Measurements from ENCODE around the gene YWHAE. TPM values are rescaled to one million over a fixed set of nuclear protein-coding genes. Genes with fewer than 3 reads are reported as not detected.

YWHAE gene
- polyA plus RNA-seq, 2 donors: 246 to 324 TPM

GRCh38 chr17:1377334-1377733 lies 22.7 kb downstream of the YWHAE start:
- H3K4me1 ChIP-seq (ENCODE audit: control insufficient read depth in 2 of 2, insufficient read depth in 2 of 2, low read length in 1 of 2): peaks cover 8 to 15% of the 10 kb centered on the region in 2 donors
- H3K4me3 ChIP-seq (ENCODE audit: low read depth in 1 of 2, low read length in 2 of 2): no peak overlapping the region
- H3K9me3 ChIP-seq (ENCODE audit: control insufficient read depth in 2 of 2, insufficient read depth in 1 of 2, low read depth in 1 of 2, low read length in 1 of 2): no peaks in the 10 kb centered on the region
- peaks cover 0 to 2% of the 10 kb centered on the region in 2 donors for H3K36me3 ChIP-seq (ENCODE audit: control insufficient read depth in 2 of 2, insufficient read depth in 2 of 2, low read length in 1 of 2)
- no peaks in the 10 kb centered on the region for H3K27me3 ChIP-seq (ENCODE audit: control insufficient read depth in 1 of 2, insufficient read depth in 2 of 2, low read length in 2 of 2)
- peak overlapping the region; percentile 4 to 48 for H3K27ac ChIP-seq (ENCODE audit: low read depth in 2 of 2, low read length in 1 of 2)
- WGBS, 2 donors: 60 to 65% methylated on average over 3 of the region's 3 CpGs

GRCh38 chr17:1376061-1376460 lies 24.0 kb downstream of the YWHAE start:
- no peaks in the 10 kb centered on the region for H3K27me3 ChIP-seq (ENCODE audit: control insufficient read depth in 1 of 2, insufficient read depth in 2 of 2, low read length in 2 of 2)
- H3K27ac ChIP-seq (ENCODE audit: low read depth in 2 of 2, low read length in 1 of 2): no peak overlapping the region
- H3K4me3 ChIP-seq (ENCODE audit: low read depth in 1 of 2, low read length in 2 of 2): no peak overlapping the region
- WGBS, 2 donors: 36 to 41% methylated on average over 5 of the region's 5 CpGs
- peaks cover 0 to 2% of the 10 kb centered on the region in 2 donors for H3K36me3 ChIP-seq (ENCODE audit: control insufficient read depth in 2 of 2, insufficient read depth in 2 of 2, low read length in 1 of 2)
- peaks cover 8 to 12% of the 10 kb centered on the region in 2 donors for H3K4me1 ChIP-seq (ENCODE audit: control insufficient read depth in 2 of 2, insufficient read depth in 2 of 2, low read length in 1 of 2)
- H3K9me3 ChIP-seq (ENCODE audit: control insufficient read depth in 2 of 2, insufficient read depth in 1 of 2, low read depth in 1 of 2, low read length in 1 of 2): no peaks in the 10 kb centered on the region

GRCh38 chr17:1375615-1376014 lies 24.4 kb downstream of the YWHAE start:
- H3K4me1 ChIP-seq (ENCODE audit: control insufficient read depth in 2 of 2, insufficient read depth in 2 of 2, low read length in 1 of 2): peaks cover 8 to 12% of the 10 kb centered on the region in 2 donors
- 18% methylated on average over 2 of the region's 2 CpGs for WGBS, 2 donors
- no peak overlapping the region for H3K27ac ChIP-seq (ENCODE audit: low read depth in 2 of 2, low read length in 1 of 2)

GRCh38 chr17:1374431-1375177 lies 25.4 kb downstream of the YWHAE start:
- Histone ChIP-seq H3K9me3 (ENCODE audit: control insufficient read depth in 2 of 2, insufficient read depth in 1 of 2, low read depth in 1 of 2, low read length in 1 of 2) (no peaks in the 10 kb centered on the region), H3K27me3 (ENCODE audit: control insufficient read depth in 1 of 2, insufficient read depth in 2 of 2, low read length in 2 of 2) (no peaks in the 10 kb centered on the region), H3K4me1 (ENCODE audit: control insufficient read depth in 2 of 2, insufficient read depth in 2 of 2, low read length in 1 of 2) (peaks cover 8 to 12% of the 10 kb centered on the region in 2 donors), H3K27ac (ENCODE audit: low read depth in 2 of 2, low read length in 1 of 2) (peak overlapping the region in 1 of 2 donors; percentile 24), H3K4me3 (ENCODE audit: low read depth in 1 of 2, low read length in 2 of 2) (no peak overlapping the region), H3K36me3 (ENCODE audit: control insufficient read depth in 2 of 2, insufficient read depth in 2 of 2, low read length in 1 of 2) (peaks cover 0 to 2% of the 10 kb centered on the region in 2 donors)
- 62 to 63% methylated on average over 10 of the region's 10 CpGs for WGBS, 2 donors

More at GRCh38 chr17:1375615-1376014, 24.4 kb downstream of the YWHAE start:
- H3K27me3 ChIP-seq (ENCODE audit: control insufficient read depth in 1 of 2, insufficient read depth in 2 of 2, low read length in 2 of 2): no peaks in the 10 kb centered on the region
- no peaks in the 10 kb centered on the region for H3K9me3 ChIP-seq (ENCODE audit: control insufficient read depth in 2 of 2, insufficient read depth in 1 of 2, low read depth in 1 of 2, low read length in 1 of 2)
- H3K4me3 ChIP-seq (ENCODE audit: low read depth in 1 of 2, low read length in 2 of 2): no peak overlapping the region
- H3K36me3 ChIP-seq (ENCODE audit: control insufficient read depth in 2 of 2, insufficient read depth in 2 of 2, low read length in 1 of 2): peaks cover 0 to 2% of the 10 kb centered on the region in 2 donors

GRCh38 chr17:1373707-1374237 lies 26.2 kb downstream of the YWHAE start:
- Histone ChIP-seq H3K36me3 (ENCODE audit: control insufficient read depth in 2 of 2, insufficient read depth in 2 of 2, low read length in 1 of 2) (peaks cover 0 to 2% of the 10 kb centered on the region in 2 donors), H3K4me1 (ENCODE audit: control insufficient read depth in 2 of 2, insufficient read depth in 2 of 2, low read length in 1 of 2) (peaks cover 8 to 9% of the 10 kb centered on the region in 2 donors), H3K27me3 (ENCODE audit: control insufficient read depth in 1 of 2, insufficient read depth in 2 of 2, low read length in 2 of 2) (no peaks in the 10 kb centered on the region), H3K27ac (ENCODE audit: low read depth in 2 of 2, low read length in 1 of 2) (no peak overlapping the region), H3K9me3 (ENCODE audit: control insufficient read depth in 2 of 2, insufficient read depth in 1 of 2, low read depth in 1 of 2, low read length in 1 of 2) (no peaks in the 10 kb centered on the region), H3K4me3 (ENCODE audit: low read depth in 1 of 2, low read length in 2 of 2) (no peak overlapping the region)
- WGBS, 2 donors: 51 to 56% methylated on average over 9 of the region's 9 CpGs

- Histone ChIP-seq H3K4me3 (ENCODE audit: low read depth in 1 of 2, low read length in 2 of 2) (no peak overlapping the region), H3K27ac (ENCODE audit: low read depth in 2 of 2, low read length in 1 of 2) (no peak overlapping the region), H3K9me3 (ENCODE audit: control insufficient read depth in 2 of 2, insufficient read depth in 1 of 2, low read depth in 1 of 2, low read length in 1 of 2) (no peaks in the 10 kb centered on the region), H3K27me3 (ENCODE audit: control insufficient read depth in 1 of 2, insufficient read depth in 2 of 2, low read length in 2 of 2) (no peaks in the 10 kb centered on the region), H3K36me3 (ENCODE audit: control insufficient read depth in 2 of 2, insufficient read depth in 2 of 2, low read length in 1 of 2) (peaks cover 0 to 2% of the 10 kb centered on the region in 2 donors), H3K4me1 (ENCODE audit: control insufficient read depth in 2 of 2, insufficient read depth in 2 of 2, low read length in 1 of 2) (peaks cover 8 to 9% of the 10 kb centered on the region in 2 donors)
- WGBS, 2 donors: 83 to 87% methylated on average over 7 of the region's 7 CpGs
Observed at GRCh38 chr17:1372618-1373017, 27.4 kb downstream of the YWHAE start.

GRCh38 chr17:1371893-1372590 lies 28.0 kb downstream of the YWHAE start:
- no peaks in the 10 kb centered on the region for H3K27me3 ChIP-seq (ENCODE audit: control insufficient read depth in 1 of 2, insufficient read depth in 2 of 2, low read length in 2 of 2)
- H3K9me3 ChIP-seq (ENCODE audit: control insufficient read depth in 2 of 2, insufficient read depth in 1 of 2, low read depth in 1 of 2, low read length in 1 of 2): no peaks in the 10 kb centered on the region
- H3K4me1 ChIP-seq (ENCODE audit: control insufficient read depth in 2 of 2, insufficient read depth in 2 of 2, low read length in 1 of 2): peaks cover 5 to 7% of the 10 kb centered on the region in 2 donors
- H3K4me3 ChIP-seq (ENCODE audit: low read depth in 1 of 2, low read length in 2 of 2): no peak overlapping the region
- WGBS, 2 donors: 83 to 84% methylated on average over 17 of the region's 17 CpGs
- peak overlapping the region in 1 of 2 donors; percentile 16 for H3K27ac ChIP-seq (ENCODE audit: low read depth in 2 of 2, low read length in 1 of 2)
- H3K36me3 ChIP-seq (ENCODE audit: control insufficient read depth in 2 of 2, insufficient read depth in 2 of 2, low read length in 1 of 2): peaks cover 0 to 5% of the 10 kb centered on the region in 2 donors

GRCh38 chr17:1368588-1368987 lies 31.4 kb downstream of the YWHAE start:
- Histone ChIP-seq H3K27ac (ENCODE audit: low read depth in 2 of 2, low read length in 1 of 2) (no peak overlapping the region), H3K4me3 (ENCODE audit: low read depth in 1 of 2, low read length in 2 of 2) (no peak overlapping the region), H3K36me3 (ENCODE audit: control insufficient read depth in 2 of 2, insufficient read depth in 2 of 2, low read length in 1 of 2) (peaks cover 0 to 7% of the 10 kb centered on the region in 2 donors), H3K9me3 (ENCODE audit: control insufficient read depth in 2 of 2, insufficient read depth in 1 of 2, low read depth in 1 of 2, low read length in 1 of 2) (no peaks in the 10 kb centered on the region), H3K27me3 (ENCODE audit: control insufficient read depth in 1 of 2, insufficient read depth in 2 of 2, low read length in 2 of 2) (no peaks in the 10 kb centered on the region), H3K4me1 (ENCODE audit: control insufficient read depth in 2 of 2, insufficient read depth in 2 of 2, low read length in 1 of 2) (peaks cover 0 to 4% of the 10 kb centered on the region in 2 donors)
- WGBS, 2 donors: 75 to 77% methylated on average over 4 of the region's 4 CpGs

- WGBS, 2 donors: 62 to 65% methylated on average over 5 of the region's 5 CpGs
- H3K4me3 ChIP-seq (ENCODE audit: low read depth in 1 of 2, low read length in 2 of 2): no peak overlapping the region
- no peaks in the 10 kb centered on the region for H3K27me3 ChIP-seq (ENCODE audit: control insufficient read depth in 1 of 2, insufficient read depth in 2 of 2, low read length in 2 of 2)
- no peaks in the 10 kb centered on the region for H3K9me3 ChIP-seq (ENCODE audit: control insufficient read depth in 2 of 2, insufficient read depth in 1 of 2, low read depth in 1 of 2, low read length in 1 of 2)
- H3K27ac ChIP-seq (ENCODE audit: low read depth in 2 of 2, low read length in 1 of 2): no peak overlapping the region
- H3K36me3 ChIP-seq (ENCODE audit: control insufficient read depth in 2 of 2, insufficient read depth in 2 of 2, low read length in 1 of 2): peaks cover 0 to 5% of the 10 kb centered on the region in 2 donors
- H3K4me1 ChIP-seq (ENCODE audit: control insufficient read depth in 2 of 2, insufficient read depth in 2 of 2, low read length in 1 of 2): no peaks in the 10 kb centered on the region
Observed at GRCh38 chr17:1367351-1367745, 32.7 kb downstream of the YWHAE start.

All from esophagus (tissue), 2 donors.